GM10266 (cell line): Measurements from ENCODE around the gene TSPEAR.
"Not testable (repeated sequence)": the region's sequence is repeated elsewhere in the genome, so short reads cannot be mapped to it uniquely, and the experiment has no call there.

ENCODE experiments used
- DNase-seq: peaks from one replicate; pipeline ENCODE4 v3.0.0; 2012; ENCODE audit errors: extremely low spot score
- CTCF ChIP-seq: IDR thresholded peaks from 2 replicates; pipeline ENCODE4 v1.5.1; 2012; ENCODE audit warnings: mild to moderate bottlenecking, low read depth; ENCODE audit not compliant: control insufficient read depth, insufficient read depth; ENCODE audit errors: missing control alignments

The TSPEAR gene

GRCh38 chr21:44579833-44580144 is 131.6 kb downstream of the TSPEAR start:
- TF ChIP-seq CTCF: no peak
- no peak for DNase-seq

- no peak for TF ChIP-seq CTCF
- DNase-seq: no peak
These were observed 132.1 kb downstream of the TSPEAR start for GRCh38 chr21:44579056-44579832.

- no peak for DNase-seq
- TF ChIP-seq CTCF: no peak
These were observed 132.9 kb downstream of the TSPEAR start for GRCh38 chr21:44578371-44579055.

GRCh38 chr21:44576025-44576420 is 135.3 kb downstream of the TSPEAR start:
- no peak for TF ChIP-seq CTCF
- DNase-seq: no peak

GRCh38 chr21:44575307-44576024 is 135.9 kb downstream of the TSPEAR start:
- no peak for DNase-seq

GRCh38 chr21:44574457-44575306 is 136.7 kb downstream of the TSPEAR start:
- TF ChIP-seq CTCF: no peak
- DNase-seq: no peak

More at GRCh38 chr21:44575307-44576024, 135.9 kb downstream of the TSPEAR start:
- TF ChIP-seq CTCF: no peak

- DNase-seq: not testable (repeated sequence)
These were observed 137.5 kb downstream of the TSPEAR start, which contains the start of gene KRTAP10-4 for GRCh38 chr21:44573630-44574456. TSS of gene KRTAP10-4 (plus strand) at chr21:44573729. CDS start at chr21:44573759, 30 bp downstream.
